Measurements from ENCODE around the gene TAS2R50.

- TF ChIP-seq CTCF (IDR thresholded peaks at IDR 0.05; ENCODE audit: insufficient read depth, low read length), result no peak
- no peak for TF ChIP-seq REST (IDR thresholded peaks at IDR 0.05; ENCODE audit: insufficient replicate concordance, low read depth)
Measured at GRCh38 chr12:10941916-10942607, 44.6 kb downstream of the TAS2R50 start.
